WTC11 (cell line): ENCODE results near the gene DPYSL3. TPM values are rescaled to one million over a fixed set of nuclear protein-coding genes. Genes with fewer than 3 reads are reported as not detected.

ENCODE experiments used
- ATAC-seq: fragments of 200-7000 bp; cut with Tn5 transposase; 2 replicates; pipeline ENCODE4 v1.10.0; 2021; ENCODE audit warnings: mild to moderate bottlenecking, moderate library complexity
- CTCF ChIA-PET: fragments of 300-600 bp; sonication (Branson Sonifier 250); formaldehyde crosslinking; loops from one replicate; lab custom pipeline; 2021; ENCODE audit warnings: antibody characterized with exemption; lab: Charles Lee
- POLR2A ChIA-PET: fragments of 350-600 bp; sonication (Branson Sonifier 250); formaldehyde crosslinking; loops from one replicate; lab custom pipeline; 2021; ENCODE audit warnings: antibody characterized with exemption; lab: Charles Lee
- DNase-seq: peaks from one replicate; pipeline ENCODE4 v3.0.0; 2021; ENCODE audit warnings: low spot score
- H3K27ac Mint-ChIP-seq: 2 replicates; pipeline ENCODE4 v1.8.0; 2021; ENCODE audit warnings: mixed read lengths
- H3K27me3 Mint-ChIP-seq: 2 replicates; pipeline ENCODE4 v1.8.0; 2021; ENCODE audit warnings: low read depth, mild to moderate bottlenecking, moderate library complexity, mixed read lengths
- H3K36me3 Mint-ChIP-seq: 2 replicates; pipeline ENCODE4 v1.8.0; 2021; ENCODE audit warnings: mixed read lengths
- H3K4me1 Mint-ChIP-seq: 2 replicates; pipeline ENCODE4 v1.8.0; 2022; ENCODE audit warnings: mixed read lengths
- H3K4me3 Mint-ChIP-seq: 2 replicates; pipeline ENCODE4 v1.8.0; 2021; ENCODE audit warnings: mild to moderate bottlenecking, moderate library complexity, mixed read lengths
- H3K9me3 Mint-ChIP-seq: 2 replicates; pipeline ENCODE4 v1.8.0; 2021; ENCODE audit warnings: mixed read lengths
- CREM ChIP-seq: sonication (generic); formaldehyde crosslinking; IDR thresholded peaks from 2 replicates; pipeline ENCODE4 v1.8.1; 2022; ENCODE audit warnings: mild to moderate bottlenecking, missing genetic modification reagents, moderate library complexity
- ELF4 ChIP-seq: sonication (generic); formaldehyde crosslinking; IDR thresholded peaks from 2 replicates; pipeline ENCODE4 v1.8.1; 2022; ENCODE audit warnings: low read depth, mild to moderate bottlenecking, moderate library complexity, missing genetic modification reagents
- FOXK1 ChIP-seq: sonication (generic); formaldehyde crosslinking; IDR thresholded peaks from 2 replicates; pipeline ENCODE4 v1.8.0; 2022; ENCODE audit warnings: mild to moderate bottlenecking, moderate library complexity, missing genetic modification reagents
- GRHL2 ChIP-seq: fragments of 250-450 bp; sonication (Bioruptor Pico); IDR thresholded peaks from 2 replicates; pipeline ENCODE4 v1.8.0; 2022; ENCODE audit warnings: mild to moderate bottlenecking, moderate library complexity; ENCODE audit not compliant: insufficient replicate concordance, severe bottlenecking
- IRF2 ChIP-seq: sonication (generic); formaldehyde crosslinking; IDR thresholded peaks from 2 replicates; pipeline ENCODE4 v1.8.0; 2022; ENCODE audit warnings: low read depth, missing genetic modification reagents, borderline replicate concordance
- NFATC4 ChIP-seq: fragments of 250-450 bp; sonication (Bioruptor Pico); IDR thresholded peaks from 2 replicates; pipeline ENCODE4 v1.9.0; 2021; ENCODE audit warnings: mild to moderate bottlenecking
- NFE2L1 ChIP-seq: sonication (generic); formaldehyde crosslinking; IDR thresholded peaks from 2 replicates; pipeline ENCODE4 v1.8.1; 2023; ENCODE audit warnings: missing genetic modification reagents
- NR3C1 ChIP-seq: sonication (generic); formaldehyde crosslinking; conservative IDR thresholded peaks from 2 replicates; pipeline ENCODE4 v1.8.1; 2023; ENCODE audit warnings: low read depth, mild to moderate bottlenecking, missing genetic modification reagents
- SMAD4 ChIP-seq: sonication (generic); formaldehyde crosslinking; IDR thresholded peaks from 2 replicates; pipeline ENCODE4 v1.8.0; 2022; ENCODE audit warnings: mild to moderate bottlenecking, missing genetic modification reagents
- TEAD4 ChIP-seq: sonication (generic); formaldehyde crosslinking; IDR thresholded peaks from 2 replicates; pipeline ENCODE4 v1.8.0; 2022; ENCODE audit warnings: mild to moderate bottlenecking, missing genetic modification reagents
- ZBTB21 ChIP-seq: sonication (generic); formaldehyde crosslinking; IDR thresholded peaks from 2 replicates; pipeline ENCODE4 v1.8.1; 2023; ENCODE audit warnings: mild to moderate bottlenecking, missing genetic modification reagents, borderline replicate concordance
- ZNF232 ChIP-seq: sonication (generic); formaldehyde crosslinking; IDR thresholded peaks from 2 replicates; pipeline ENCODE4 v1.8.0; 2022; ENCODE audit warnings: mild to moderate bottlenecking, missing genetic modification reagents
- ZNF263 ChIP-seq: sonication (generic); formaldehyde crosslinking; IDR thresholded peaks from 2 replicates; pipeline ENCODE4 v1.8.1; 2022; ENCODE audit warnings: low read depth, mild to moderate bottlenecking, moderate library complexity, missing genetic modification reagents
- ZNF396 ChIP-seq: fragments of 250-450 bp; sonication (Bioruptor Pico); IDR thresholded peaks from 2 replicates; pipeline ENCODE4 v1.8.0; 2021; ENCODE audit warnings: mild to moderate bottlenecking, moderate library complexity, borderline replicate concordance
- ZNF671 ChIP-seq: fragments of 250-450 bp; sonication (Bioruptor Pico); IDR thresholded peaks from 2 replicates; pipeline ENCODE4 v1.8.0; 2021; ENCODE audit warnings: mild to moderate bottlenecking
- total RNA-seq: library from RNA; stranded (reverse); gene quantifications from 3 replicates; pipeline ENCODE4 v1.2.3, GENCODE V29; 2021
- TF ChIP-seq, protein P1 (sequence below): sonication (generic); formaldehyde crosslinking; IDR thresholded peaks from 2 replicates; pipeline ENCODE4 v1.8.0; 2022; ENCODE audit warnings: mild to moderate bottlenecking, missing genetic modification reagents
- TF ChIP-seq, protein P2 (sequence below): sonication (generic); formaldehyde crosslinking; IDR thresholded peaks from 2 replicates; pipeline ENCODE4 v1.8.0; 2023; ENCODE audit warnings: missing genetic modification reagents, mild to moderate bottlenecking, borderline replicate concordance
- TF ChIP-seq, protein P3 (sequence below): fragments of 200-600 bp; IDR thresholded peaks from 2 replicates; pipeline ENCODE4 v1.8.0; 2022; ENCODE audit warnings: antibody characterized with exemption
- TF ChIP-seq, protein P4 (sequence below): sonication (generic); formaldehyde crosslinking; IDR thresholded peaks from 2 replicates; pipeline ENCODE4 v1.8.1; 2023; ENCODE audit warnings: mild to moderate bottlenecking, missing genetic modification reagents
- TF ChIP-seq, protein P5 (sequence below): sonication (generic); formaldehyde crosslinking; IDR thresholded peaks from 2 replicates; pipeline ENCODE4 v1.8.0; 2022; ENCODE audit warnings: missing genetic modification reagents

DPYSL3 gene
- total RNA-seq, 1 experiment from 2014 or later: 358 TPM

DNA sequence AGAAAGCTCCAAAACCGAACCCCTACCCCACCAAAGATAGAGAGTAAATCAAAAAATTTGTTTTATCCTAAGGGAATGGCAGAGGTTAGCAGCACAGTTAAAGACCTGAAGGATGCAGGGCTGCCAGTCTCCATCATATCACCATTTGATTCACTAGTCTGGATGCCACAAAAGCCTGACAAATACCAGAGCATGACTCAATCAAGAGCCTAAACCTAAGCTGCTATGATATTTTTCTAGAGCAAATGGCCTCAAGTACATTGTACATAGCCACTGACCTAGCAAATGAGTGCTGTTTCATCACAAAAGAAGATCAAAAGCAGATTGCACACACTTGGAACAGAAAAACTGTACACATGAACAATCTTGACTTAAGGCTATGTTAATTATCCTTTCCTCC is 48.0 kb downstream of the DPYSL3 start:
- H3K9me3 Mint-ChIP-seq: peaks cover 27% of the 10 kb centered on the region
- no peaks in the 10 kb centered on the region for H3K27me3 Mint-ChIP-seq
- ChIA-PET POLR2A (no interaction called here), CTCF (interaction anchor here (1.0 to 1.2 kb wide), 2 partner anchors 97 to 98 kb away, joined by 3 to 4 read pairs; no protein-coding TSS in a partner anchor)
- no peak overlapping the region for H3K27ac Mint-ChIP-seq
- H3K4me1 Mint-ChIP-seq: peaks cover 53% of the 10 kb centered on the region
- H3K4me3 Mint-ChIP-seq: no peak overlapping the region
- TF ChIP-seq CREM (no peak), IRF2 (CRISPR knock-in tag) (no peak), ZBTB21 (no peak), NFATC4 (no peak), SMAD4 (CRISPR knock-in tag) (no peak), GRHL2 (no peak), FOXK1 (CRISPR knock-in tag) (no peak)
- H3K36me3 Mint-ChIP-seq: peaks cover 20% of the 10 kb centered on the region
- no peak for DNase-seq
- no peak for ATAC-seq

DNA sequence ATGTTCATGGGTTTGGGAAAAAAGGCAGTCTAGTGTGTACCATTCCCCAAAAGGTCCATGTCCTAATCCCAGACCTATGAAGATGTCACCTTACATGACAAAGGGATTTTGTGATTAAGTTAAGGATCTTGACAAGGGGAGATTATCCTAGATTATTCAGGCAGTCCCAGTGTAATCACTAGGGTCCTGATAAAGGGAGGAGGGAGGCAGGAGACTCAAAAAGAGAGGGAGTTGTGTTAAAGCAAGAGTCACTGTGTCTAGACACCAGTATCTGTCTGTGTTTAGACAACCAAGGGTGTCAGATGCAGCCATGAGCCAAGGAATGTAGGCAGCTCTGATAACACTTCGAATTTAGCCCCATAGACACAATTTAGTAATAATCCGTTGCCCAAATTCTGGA is 49.5 kb downstream of the DPYSL3 start:
- POLR2A ChIA-PET: interaction anchor here (0.9 kb wide), 1 partner anchor 18 kb away, joined by 3 read pairs; no protein-coding TSS in a partner anchor
- H3K4me3 Mint-ChIP-seq: no peak overlapping the region
- TF ChIP-seq NR3C1 (no peak), ELF4 (CRISPR knock-in tag) (no peak), ZNF232 (CRISPR knock-in tag) (no peak), ZNF263 (CRISPR knock-in tag) (no peak), NFE2L1 (CRISPR knock-in tag) (no peak), IRF2 (CRISPR knock-in tag) (no peak), ZNF671 (no peak), ZNF396 (no peak), TEAD4 (CRISPR knock-in tag) (no peak)
- TF ChIP-seq, protein P1, sequence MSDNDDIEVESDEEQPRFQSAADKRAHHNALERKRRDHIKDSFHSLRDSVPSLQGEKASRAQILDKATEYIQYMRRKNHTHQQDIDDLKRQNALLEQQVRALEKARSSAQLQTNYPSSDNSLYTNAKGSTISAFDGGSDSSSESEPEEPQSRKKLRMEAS (CRISPR knock-in tag): no peak
- TF ChIP-seq, protein P2, sequence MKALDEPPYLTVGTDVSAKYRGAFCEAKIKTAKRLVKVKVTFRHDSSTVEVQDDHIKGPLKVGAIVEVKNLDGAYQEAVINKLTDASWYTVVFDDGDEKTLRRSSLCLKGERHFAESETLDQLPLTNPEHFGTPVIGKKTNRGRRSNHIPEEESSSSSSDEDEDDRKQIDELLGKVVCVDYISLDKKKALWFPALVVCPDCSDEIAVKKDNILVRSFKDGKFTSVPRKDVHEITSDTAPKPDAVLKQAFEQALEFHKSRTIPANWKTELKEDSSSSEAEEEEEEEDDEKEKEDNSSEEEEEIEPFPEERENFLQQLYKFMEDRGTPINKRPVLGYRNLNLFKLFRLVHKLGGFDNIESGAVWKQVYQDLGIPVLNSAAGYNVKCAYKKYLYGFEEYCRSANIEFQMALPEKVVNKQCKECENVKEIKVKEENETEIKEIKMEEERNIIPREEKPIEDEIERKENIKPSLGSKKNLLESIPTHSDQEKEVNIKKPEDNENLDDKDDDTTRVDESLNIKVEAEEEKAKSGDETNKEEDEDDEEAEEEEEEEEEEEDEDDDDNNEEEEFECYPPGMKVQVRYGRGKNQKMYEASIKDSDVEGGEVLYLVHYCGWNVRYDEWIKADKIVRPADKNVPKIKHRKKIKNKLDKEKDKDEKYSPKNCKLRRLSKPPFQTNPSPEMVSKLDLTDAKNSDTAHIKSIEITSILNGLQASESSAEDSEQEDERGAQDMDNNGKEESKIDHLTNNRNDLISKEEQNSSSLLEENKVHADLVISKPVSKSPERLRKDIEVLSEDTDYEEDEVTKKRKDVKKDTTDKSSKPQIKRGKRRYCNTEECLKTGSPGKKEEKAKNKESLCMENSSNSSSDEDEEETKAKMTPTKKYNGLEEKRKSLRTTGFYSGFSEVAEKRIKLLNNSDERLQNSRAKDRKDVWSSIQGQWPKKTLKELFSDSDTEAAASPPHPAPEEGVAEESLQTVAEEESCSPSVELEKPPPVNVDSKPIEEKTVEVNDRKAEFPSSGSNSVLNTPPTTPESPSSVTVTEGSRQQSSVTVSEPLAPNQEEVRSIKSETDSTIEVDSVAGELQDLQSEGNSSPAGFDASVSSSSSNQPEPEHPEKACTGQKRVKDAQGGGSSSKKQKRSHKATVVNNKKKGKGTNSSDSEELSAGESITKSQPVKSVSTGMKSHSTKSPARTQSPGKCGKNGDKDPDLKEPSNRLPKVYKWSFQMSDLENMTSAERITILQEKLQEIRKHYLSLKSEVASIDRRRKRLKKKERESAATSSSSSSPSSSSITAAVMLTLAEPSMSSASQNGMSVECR (CRISPR knock-in tag): no peak
- TF ChIP-seq, protein P3, sequence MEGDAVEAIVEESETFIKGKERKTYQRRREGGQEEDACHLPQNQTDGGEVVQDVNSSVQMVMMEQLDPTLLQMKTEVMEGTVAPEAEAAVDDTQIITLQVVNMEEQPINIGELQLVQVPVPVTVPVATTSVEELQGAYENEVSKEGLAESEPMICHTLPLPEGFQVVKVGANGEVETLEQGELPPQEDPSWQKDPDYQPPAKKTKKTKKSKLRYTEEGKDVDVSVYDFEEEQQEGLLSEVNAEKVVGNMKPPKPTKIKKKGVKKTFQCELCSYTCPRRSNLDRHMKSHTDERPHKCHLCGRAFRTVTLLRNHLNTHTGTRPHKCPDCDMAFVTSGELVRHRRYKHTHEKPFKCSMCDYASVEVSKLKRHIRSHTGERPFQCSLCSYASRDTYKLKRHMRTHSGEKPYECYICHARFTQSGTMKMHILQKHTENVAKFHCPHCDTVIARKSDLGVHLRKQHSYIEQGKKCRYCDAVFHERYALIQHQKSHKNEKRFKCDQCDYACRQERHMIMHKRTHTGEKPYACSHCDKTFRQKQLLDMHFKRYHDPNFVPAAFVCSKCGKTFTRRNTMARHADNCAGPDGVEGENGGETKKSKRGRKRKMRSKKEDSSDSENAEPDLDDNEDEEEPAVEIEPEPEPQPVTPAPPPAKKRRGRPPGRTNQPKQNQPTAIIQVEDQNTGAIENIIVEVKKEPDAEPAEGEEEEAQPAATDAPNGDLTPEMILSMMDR: no peak
- TF ChIP-seq, protein P4, sequence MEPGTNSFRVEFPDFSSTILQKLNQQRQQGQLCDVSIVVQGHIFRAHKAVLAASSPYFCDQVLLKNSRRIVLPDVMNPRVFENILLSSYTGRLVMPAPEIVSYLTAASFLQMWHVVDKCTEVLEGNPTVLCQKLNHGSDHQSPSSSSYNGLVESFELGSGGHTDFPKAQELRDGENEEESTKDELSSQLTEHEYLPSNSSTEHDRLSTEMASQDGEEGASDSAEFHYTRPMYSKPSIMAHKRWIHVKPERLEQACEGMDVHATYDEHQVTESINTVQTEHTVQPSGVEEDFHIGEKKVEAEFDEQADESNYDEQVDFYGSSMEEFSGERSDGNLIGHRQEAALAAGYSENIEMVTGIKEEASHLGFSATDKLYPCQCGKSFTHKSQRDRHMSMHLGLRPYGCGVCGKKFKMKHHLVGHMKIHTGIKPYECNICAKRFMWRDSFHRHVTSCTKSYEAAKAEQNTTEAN (CRISPR knock-in tag): no peak
- TF ChIP-seq, protein P5, sequence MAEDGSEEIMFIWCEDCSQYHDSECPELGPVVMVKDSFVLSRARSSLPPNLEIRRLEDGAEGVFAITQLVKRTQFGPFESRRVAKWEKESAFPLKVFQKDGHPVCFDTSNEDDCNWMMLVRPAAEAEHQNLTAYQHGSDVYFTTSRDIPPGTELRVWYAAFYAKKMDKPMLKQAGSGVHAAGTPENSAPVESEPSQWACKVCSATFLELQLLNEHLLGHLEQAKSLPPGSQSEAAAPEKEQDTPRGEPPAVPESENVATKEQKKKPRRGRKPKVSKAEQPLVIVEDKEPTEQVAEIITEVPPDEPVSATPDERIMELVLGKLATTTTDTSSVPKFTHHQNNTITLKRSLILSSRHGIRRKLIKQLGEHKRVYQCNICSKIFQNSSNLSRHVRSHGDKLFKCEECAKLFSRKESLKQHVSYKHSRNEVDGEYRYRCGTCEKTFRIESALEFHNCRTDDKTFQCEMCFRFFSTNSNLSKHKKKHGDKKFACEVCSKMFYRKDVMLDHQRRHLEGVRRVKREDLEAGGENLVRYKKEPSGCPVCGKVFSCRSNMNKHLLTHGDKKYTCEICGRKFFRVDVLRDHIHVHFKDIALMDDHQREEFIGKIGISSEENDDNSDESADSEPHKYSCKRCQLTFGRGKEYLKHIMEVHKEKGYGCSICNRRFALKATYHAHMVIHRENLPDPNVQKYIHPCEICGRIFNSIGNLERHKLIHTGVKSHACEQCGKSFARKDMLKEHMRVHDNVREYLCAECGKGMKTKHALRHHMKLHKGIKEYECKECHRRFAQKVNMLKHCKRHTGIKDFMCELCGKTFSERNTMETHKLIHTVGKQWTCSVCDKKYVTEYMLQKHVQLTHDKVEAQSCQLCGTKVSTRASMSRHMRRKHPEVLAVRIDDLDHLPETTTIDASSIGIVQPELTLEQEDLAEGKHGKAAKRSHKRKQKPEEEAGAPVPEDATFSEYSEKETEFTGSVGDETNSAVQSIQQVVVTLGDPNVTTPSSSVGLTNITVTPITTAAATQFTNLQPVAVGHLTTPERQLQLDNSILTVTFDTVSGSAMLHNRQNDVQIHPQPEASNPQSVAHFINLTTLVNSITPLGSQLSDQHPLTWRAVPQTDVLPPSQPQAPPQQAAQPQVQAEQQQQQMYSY (CRISPR knock-in tag): no peak
- TF ChIP-seq, all 79 proteins: peak for 0
- H3K27me3 Mint-ChIP-seq: no peaks in the 10 kb centered on the region
- peaks cover 54% of the 10 kb centered on the region for H3K4me1 Mint-ChIP-seq
- peaks cover 20% of the 10 kb centered on the region for H3K36me3 Mint-ChIP-seq
- CTCF ChIA-PET: interaction anchor here (1.2 to 2.0 kb wide), 2 partner anchors 48 to 99 kb away, joined by 3 to 11 read pairs; no protein-coding TSS in a partner anchor
- ATAC-seq (no peak), DNase-seq (no peak)
- peaks cover 27% of the 10 kb centered on the region for H3K9me3 Mint-ChIP-seq
- H3K27ac Mint-ChIP-seq: 0 out of 2 replicates have a peak overlapping the region, but pooled peaks have one; percentile 12
